Activated CD4-positive, CD25-positive, alpha-beta regulatory T cell treated with anti-CD3 and anti-CD28 coated beads, Interleukin-2, amount 50 U/mL, for 24 hours (primary cell): ENCODE results near the gene TAS1R3.

Experiments used
- ATAC-seq, 2 donors: fragments of 150-1000 bp; cut with Tn5 transposase; one replicate each; pipeline ENCODE4 v1.10.0; 2021; ENCODE audit warnings: mild to moderate bottlenecking in 1 of 2, moderate library complexity in 1 of 2

Gene TAS1R3

DNA sequence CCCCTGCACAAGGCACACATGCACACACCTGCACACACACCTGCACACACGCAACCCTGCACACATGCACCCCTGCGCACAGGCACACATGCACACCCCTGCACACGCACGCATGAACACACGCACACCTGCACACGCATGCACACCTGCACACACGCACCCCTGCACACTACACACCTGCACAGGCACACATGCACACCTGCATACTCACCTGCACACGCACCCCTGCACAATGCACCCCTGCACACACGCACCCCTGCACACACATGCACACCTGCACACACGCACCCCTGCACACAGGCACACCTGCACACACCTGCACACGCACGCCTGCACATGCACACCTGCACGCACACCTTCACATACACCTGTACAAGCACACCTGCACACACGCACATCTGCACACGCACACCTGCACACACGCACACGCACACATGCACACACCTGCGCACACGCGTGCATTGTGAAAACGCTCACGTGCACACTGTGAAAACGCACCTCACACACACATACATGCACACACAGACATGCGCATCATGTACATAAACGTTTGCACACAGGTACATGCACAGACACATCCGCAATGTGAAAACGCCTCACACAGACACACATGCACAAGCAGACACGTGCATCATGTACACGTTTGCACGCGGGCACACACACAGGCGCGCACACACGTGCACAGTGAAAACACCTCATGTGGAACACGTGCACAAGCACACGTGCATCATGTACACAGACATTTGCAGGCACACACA lies 9.9 kb downstream of the TAS1R3 start:
- ATAC-seq, result no peak

DNA sequence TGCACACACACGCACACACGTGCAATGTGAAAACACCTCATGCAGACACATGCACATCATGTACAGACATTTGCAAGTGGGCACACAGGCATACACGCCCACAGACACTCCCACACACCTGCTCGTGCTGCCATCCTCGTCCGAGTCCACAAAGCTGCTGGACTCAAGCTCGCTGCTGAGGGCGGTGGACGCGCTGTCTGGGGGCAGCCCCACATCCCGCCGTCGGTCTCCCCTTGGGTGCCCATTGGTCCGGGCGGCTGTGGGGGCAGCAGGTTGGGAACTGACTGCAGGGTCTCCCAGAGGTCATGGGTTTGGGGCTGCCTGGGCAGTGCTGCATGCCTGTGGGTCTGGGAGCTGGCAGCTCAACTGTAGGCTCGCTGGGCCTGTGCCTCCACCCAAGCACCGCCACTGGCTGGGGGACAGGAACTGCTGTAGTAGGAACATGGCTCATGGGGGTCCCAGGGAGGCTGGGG lies 10.5 kb downstream of the TAS1R3 start:
- ATAC-seq, result no peak

DNA sequence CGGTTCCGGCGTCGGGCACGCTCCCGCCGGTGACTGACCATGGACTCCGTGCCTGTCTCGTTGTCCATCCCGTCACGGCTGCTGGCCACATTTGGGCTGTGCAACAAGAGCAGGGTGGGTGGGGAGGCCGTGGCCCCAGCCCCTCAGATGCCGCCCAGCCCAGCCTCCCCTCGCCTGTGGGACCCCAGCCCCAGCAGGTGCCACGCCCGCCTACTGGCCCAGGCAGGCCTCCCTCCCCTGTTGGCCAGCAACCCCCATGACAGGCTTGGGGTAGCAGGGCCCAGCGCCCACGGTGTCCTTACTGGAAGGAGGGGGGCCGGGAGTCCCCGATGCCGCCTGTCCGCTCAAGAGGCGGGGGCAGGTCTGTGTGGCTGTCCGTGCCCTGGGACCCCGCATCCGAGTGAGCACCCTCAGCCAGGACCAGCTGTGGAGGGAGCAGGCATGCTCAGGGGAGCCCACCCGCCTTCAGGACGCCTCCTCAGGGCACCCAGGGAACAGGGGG lies 11.0 kb downstream of the TAS1R3 start:
- ATAC-seq, result no peak

GRCh38 chr1:1342584-1343115 lies 11.6 kb downstream of the TAS1R3 start:
- ATAC-seq, result no peak

GRCh38 chr1:1343811-1344421 lies 12.8 kb downstream of the TAS1R3 start:
- ATAC-seq, result no peak

DNA sequence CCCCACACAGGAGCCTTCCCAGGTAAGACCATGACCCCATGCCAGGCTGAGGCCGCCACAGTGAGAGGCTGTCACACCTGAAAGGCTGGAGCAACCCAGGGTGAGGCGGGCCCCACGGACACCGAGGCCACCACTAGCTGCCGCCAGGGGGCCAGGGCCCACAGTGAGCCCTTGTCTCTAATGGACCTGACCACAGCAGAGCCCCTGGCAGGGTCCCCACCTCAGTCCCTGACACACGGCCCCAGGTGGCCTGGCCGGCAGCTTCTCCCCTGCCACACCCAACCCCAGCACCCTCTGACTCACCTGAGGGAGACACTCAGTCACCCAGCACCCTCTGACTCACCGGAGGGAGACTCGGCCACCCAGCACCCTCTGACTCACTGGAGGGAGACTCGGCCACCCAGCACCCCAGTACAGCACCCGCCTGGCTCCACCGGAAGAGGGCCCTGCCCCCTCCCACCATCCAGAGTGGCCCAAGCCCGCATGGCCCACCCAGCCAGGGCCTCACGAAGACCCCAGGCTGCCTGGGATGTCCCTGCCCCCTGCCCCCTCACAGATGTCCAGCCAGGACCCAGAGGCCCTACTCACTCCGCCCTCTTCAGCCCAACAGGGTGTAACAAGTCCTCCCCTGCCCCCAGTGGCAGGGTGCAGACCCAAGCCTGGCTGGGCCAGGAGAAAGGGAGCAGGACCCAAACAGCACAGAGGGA lies 13.7 kb downstream of the TAS1R3 start:
- peak; percentile 73 for ATAC-seq

DNA sequence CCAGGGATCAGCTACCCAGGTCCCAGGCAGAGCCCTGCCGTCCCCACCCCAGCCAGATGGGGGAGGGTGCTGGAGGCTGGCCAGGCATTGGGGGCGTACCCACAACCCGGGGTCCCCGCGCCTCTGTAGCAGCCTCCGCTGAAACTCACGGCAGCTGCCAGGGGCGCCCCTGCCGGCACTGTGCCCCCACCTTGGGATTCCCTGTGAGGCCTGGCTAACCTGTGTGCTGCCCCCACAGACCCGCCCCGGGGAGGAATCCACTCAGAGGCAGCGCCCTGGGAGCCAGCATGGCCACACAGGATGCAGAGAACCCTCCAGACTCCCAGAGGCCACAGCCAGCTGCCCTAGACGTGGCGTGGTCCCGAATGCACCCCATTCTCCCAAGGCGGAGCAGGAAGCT lies 14.3 kb downstream of the TAS1R3 start:
- no peak for ATAC-seq

DNA sequence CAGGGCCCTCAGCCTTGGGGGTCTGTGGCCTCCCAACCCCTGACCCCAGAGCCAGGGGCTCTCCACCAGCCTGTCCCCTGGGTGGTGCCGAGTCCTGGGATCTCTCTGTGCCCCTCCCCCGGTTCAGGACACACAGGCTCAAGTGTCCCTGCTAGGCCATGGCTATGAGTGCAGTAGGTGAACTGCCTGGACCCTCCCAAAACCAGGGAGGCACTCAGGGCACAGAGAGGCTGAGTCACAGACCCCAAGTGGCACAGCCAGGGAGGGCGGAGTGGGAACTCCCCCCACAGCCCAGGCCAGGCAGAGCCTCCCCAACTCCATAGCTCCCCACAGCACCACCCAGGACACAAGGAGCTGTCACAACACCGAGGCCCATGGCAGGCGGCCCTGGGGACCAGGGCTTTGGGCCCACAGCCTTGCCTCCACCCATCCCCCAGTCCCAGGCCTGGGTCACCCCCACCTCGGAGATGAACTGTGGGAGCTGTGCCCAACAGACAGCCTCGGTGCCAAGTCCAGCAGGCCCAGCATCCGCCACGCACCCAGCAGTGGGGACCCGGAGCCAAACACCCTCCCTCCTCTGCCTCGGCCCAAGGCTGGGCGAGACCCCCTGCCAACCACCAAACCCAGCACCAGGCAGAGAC lies 14.9 kb downstream of the TAS1R3 start:
- no peak for ATAC-seq

DNA sequence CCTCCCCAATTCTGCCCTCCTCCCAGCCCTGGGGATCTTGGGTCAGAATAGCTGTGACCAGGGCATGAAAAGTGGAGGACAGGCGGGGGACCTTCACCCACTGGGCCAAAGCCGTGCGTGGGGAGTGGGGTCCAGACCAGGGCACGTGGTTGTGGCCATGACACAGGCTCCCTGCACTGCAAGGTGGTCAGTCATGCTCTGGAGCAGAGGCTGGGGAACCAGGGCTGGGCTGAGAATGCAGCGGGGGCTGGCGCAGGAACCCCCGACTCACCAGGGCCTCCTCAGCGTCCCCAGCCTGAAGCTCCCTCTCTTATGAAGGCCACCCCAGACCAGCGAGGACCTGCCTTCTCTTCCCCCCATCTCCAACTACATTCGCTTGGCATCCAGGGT lies 15.4 kb downstream of the TAS1R3 start:
- ATAC-seq, result no peak

GRCh38 chr1:1347026-1347595 lies 16.0 kb downstream of the TAS1R3 start:
- no peak for ATAC-seq

DNA sequence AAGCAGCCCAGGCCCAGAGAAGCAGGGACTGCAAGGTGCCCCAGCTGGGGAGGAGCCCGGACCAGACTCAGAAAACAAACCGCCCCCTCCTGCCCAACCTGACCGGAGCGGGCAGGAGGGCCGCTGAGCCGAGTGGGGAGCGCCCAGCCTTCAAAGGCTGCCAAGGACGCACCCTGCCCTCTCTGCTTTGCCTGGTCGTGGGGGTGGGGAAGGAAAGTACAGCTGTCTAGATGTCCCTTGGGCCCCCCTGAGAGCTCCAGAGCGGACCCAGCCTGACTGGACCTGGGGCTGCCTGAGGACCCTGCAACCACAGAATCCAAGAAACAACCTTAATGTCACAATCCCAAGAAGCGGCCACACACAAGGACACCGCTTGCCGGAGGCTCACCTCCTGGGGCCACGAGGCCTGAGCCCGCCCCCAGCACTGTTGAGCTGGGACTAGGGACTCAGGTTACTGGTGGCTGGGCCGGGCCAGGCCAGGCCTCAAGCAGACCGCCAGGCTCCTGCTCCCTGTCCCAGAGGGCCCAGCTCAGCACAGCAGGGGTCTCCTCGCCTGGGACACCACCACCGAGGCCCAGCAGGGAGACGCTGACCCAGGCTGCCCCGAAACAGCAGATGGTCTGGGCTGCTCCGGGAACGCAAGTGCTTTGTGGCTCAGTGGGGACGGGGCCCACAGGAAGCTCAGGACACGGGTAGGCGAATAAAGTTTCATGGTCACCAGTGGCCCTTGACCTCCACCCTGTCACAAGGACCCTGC lies 16.8 kb downstream of the TAS1R3 start:
- ATAC-seq, result no peak

- ATAC-seq, result peak; percentile 27 to 36
Measured at GRCh38 chr1:1348420-1349255, 17.6 kb downstream of the TAS1R3 start.

DNA sequence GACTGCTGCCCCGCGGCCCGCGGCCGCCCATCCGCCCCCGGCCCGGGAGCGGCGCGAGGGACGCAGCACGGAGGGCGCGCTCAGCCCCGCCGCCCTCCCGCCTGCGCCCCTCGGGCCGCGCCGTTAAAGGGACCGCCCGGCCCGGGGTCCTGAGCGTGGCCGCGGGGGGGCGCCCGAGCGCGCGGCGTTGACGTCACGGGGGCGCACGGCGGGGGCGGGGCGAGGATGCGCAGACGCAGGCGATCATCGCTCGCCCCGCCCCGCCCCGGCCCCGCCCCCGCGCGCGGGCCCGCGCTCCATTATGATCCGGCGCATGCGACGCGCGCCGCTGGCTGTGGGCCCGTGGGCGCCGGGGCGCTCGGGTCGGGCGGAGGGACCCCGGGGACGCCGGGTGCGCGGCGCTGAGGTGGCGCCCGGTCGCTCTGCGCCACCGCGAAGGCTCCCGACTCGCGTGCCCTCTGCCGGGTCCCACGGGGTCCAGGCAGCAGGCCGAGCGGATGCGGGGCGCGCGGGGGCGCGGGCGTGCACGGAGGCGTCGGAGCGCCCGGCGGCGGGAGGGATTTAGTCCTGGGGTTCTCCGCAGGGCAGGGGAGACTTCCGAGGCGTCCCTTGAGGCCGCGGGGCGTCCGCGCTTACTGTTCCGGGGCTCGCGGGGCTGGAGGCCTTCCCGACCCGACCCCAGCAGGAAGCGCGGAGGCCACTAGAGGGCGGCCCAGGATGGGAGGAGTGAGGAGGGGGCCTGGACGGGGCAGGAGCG lies 18.4 kb downstream of the TAS1R3 start, which contains the start of gene DVL1:
TSS of gene DVL1 (minus strand) at position 163 of the 757 bp plus-strand sequence. CDS start 353 bp downstream, outside the sequence.
- peak; percentile 76 to 77 for ATAC-seq

DNA sequence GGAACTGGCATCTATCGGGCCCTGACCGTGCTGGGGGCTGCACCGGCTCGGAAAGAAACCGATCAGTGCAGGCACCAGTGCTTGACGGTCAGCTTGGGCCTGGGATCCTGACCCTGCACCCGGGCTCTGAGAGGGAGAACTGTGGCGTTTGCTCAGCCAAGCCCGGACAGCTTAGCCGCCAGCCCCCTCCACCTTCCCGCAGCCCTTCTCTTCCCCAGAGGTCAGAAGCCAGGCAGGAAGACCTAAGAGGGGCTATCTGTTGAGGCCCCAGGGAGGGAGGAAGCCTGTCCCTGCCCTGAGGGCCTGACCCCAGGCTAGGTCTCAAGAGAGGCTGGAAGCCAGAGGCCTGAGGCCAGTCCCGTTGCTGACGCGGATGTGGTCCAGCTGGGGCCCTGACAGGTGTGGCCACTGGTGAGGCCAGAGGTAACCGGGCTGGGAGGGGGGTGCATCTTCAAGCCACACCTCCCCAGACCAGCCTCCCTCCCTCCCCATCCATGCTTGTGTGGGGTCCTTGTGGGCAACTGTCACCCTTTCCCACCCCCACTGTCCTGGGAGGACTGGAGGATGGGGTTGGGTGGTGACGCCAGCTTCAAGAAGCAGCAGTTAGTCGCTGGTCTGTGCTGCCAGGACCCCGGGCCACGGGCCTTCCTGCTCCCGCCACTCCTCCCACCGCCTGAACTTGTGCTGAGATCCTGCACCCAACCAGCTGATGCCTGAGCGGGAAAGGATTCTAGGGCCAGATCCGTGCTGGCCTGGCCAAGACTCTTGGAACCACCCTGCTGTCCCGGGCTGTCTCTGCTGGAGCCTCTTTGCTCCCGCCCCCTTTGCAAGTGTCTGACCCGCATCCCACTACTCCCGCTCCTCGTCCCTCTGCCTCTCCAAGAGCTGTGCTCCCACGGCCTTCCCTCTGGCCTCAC lies 20.7 kb downstream of the TAS1R3 start:
- ATAC-seq, result no peak

DNA sequence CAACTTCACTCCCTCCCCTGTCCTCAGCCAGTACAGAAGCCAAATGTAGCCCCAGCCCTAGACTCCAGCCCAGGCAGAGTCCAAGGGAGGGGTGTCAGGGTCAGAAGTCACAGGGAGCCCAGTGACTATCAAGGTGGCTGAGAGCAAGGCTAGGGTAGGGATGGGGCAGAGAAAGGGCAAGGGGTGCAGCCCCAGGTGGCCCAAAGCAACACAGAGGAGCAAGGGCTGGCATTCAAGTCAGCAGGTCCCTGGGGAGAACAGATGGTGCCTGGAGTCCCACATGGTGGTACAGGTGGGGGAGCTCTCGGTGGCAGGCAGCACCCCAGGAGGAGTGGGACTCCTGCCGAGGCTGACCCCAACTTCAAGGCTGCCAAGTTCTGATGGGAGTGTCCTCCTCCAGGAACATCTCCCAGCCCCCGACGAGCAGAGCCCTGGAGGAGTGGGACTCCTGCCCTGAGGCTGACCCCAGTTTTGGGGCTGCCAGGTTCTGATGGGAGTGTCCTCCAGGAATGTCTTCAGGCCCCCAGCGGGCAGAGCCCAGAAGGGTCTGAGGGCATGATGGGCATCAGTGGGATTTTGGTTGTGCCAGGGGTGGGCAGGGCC lies 21.8 kb downstream of the TAS1R3 start:
- ATAC-seq, result no peak

- ATAC-seq, result no peak
Measured at GRCh38 chr1:1353389-1354151, 22.5 kb downstream of the TAS1R3 start.
